Stimulated activated CD4-positive, alpha-beta T cell treated with anti-CD3 and anti-CD28 coated beads, TNF-alpha, amount 100 ng/mL, for 24 hours (primary cell): ENCODE data around the gene CHAC2.
"Not testable (repeated sequence)": the region's sequence is repeated elsewhere in the genome, so short reads cannot be mapped to it uniquely, and the experiment has no call there.

Source experiments
- DNase-seq, 3 experiments: peaks; one replicate each; pipeline ENCODE4 v3.0.0-alpha.2; 2020; ENCODE audit warnings: low read depth in 3 of 3

CHAC2 gene

GRCh38 chr2:53767405-53768241 lies at the start of gene CHAC2:
CHAC2 (plus strand) TSS chr2:53767804; CDS start chr2:53767887, 83 bp downstream.
- peak; percentile 70 to 86 (median 73) for DNase-seq

GRCh38 chr2:53720944-53721343 lies 46.7 kb upstream of the CHAC2 start:
- not testable (repeated sequence) for DNase-seq

GRCh38 chr2:53724536-53724935 lies 43.1 kb upstream of the CHAC2 start:
- DNase-seq: no peak

- no peak for DNase-seq
These were observed 41.9 kb upstream of the CHAC2 start for GRCh38 chr2:53725662-53726061.

- no peak for DNase-seq
These were observed 39.7 kb upstream of the CHAC2 start for GRCh38 chr2:53727921-53728320.

- no peak for DNase-seq
These were observed 38.4 kb upstream of the CHAC2 start for GRCh38 chr2:53729143-53729762.

GRCh38 chr2:53737091-53737490 lies 30.5 kb upstream of the CHAC2 start:
- no peak for DNase-seq

GRCh38 chr2:53739032-53739431 lies 28.6 kb upstream of the CHAC2 start:
- DNase-seq: no peak

- no peak for DNase-seq
These were observed 27.4 kb upstream of the CHAC2 start for GRCh38 chr2:53740170-53740569.

GRCh38 chr2:53744395-53745065 lies 23.1 kb upstream of the CHAC2 start:
- DNase-seq: no peak

GRCh38 chr2:53750041-53750768 lies 17.4 kb upstream of the CHAC2 start:
- no peak for DNase-seq

- no peak for DNase-seq
These were observed 15.9 kb upstream of the CHAC2 start for GRCh38 chr2:53751728-53752127.

GRCh38 chr2:53752385-53752784 lies 15.2 kb upstream of the CHAC2 start:
- DNase-seq: no peak

- no peak for DNase-seq
These were observed 14.6 kb upstream of the CHAC2 start for GRCh38 chr2:53753041-53753440.

GRCh38 chr2:53755121-53755520 lies 12.5 kb upstream of the CHAC2 start:
- DNase-seq: no peak

- no peak for DNase-seq
These were observed 11.0 kb upstream of the CHAC2 start for GRCh38 chr2:53756644-53757043.

GRCh38 chr2:53757206-53757605 lies 10.4 kb upstream of the CHAC2 start:
- not testable (repeated sequence) for DNase-seq

GRCh38 chr2:53765767-53766166 lies 1.8 kb upstream of the CHAC2 start:
- no peak for DNase-seq

GRCh38 chr2:53768242-53768542 lies 588 bp downstream of the CHAC2 start:
- DNase-seq: no peak

- no peak for DNase-seq
These were observed 1.8 kb downstream of the CHAC2 start for GRCh38 chr2:53769318-53769945.

GRCh38 chr2:53770264-53770663 lies 2.7 kb downstream of the CHAC2 start:
- DNase-seq: no peak

GRCh38 chr2:53777134-53777533 lies 9.5 kb downstream of the CHAC2 start:
- no peak for DNase-seq
